OCI-LY7 (cell line): ENCODE results near the gene ADCYAP1. TPM values are rescaled to one million over a fixed set of nuclear protein-coding genes. Genes with fewer than 3 reads are reported as not detected.

ENCODE experiments used
- BruUV-seq: library from RNA; stranded (reverse); fragments of 400-500 nt; replicated peaks from 2 replicates; lab custom pipeline; 2021; lab: Mats Ljungman, UMichigan
- CTCF ChIA-PET: fragments of 300-600 bp; sonication (Branson Sonifier 250); formaldehyde crosslinking; loops from one replicate; lab custom pipeline; 2022; ENCODE audit warnings: antibody characterized with exemption; ENCODE audit not compliant: unreplicated experiment; lab: Charles Lee
- POLR2A ChIA-PET: fragments of 300-600 bp; sonication (Branson Sonifier 250); formaldehyde crosslinking; loops from one replicate; lab custom pipeline; 2022; ENCODE audit warnings: antibody characterized with exemption; lab: Charles Lee
- DNase-seq: peaks from one replicate; pipeline ENCODE4 v3.0.0-alpha.2; 2015; ENCODE audit warnings: low spot score
- H2AFZ ChIP-seq: fragments of 200-600 bp; sonication (generic), shearing (Covaris generic); 2 replicates; pipeline ENCODE4 v1.6.1; 2014; ENCODE audit warnings: mild to moderate bottlenecking, antibody characterized with exemption, low read length, moderate library complexity
- H3K27ac ChIP-seq: fragments of 200-600 bp; sonication (generic); 2 replicates; pipeline ENCODE4 v1.5.1; 2014; ENCODE audit warnings: mixed run types, low read depth, mild to moderate bottlenecking, moderate library complexity, low read length, inconsistent platforms; ENCODE audit not compliant: poor library complexity, severe bottlenecking
- H3K36me3 ChIP-seq: fragments of 200-600 bp; sonication (generic); 2 replicates; pipeline ENCODE4 v1.6.1; 2014; ENCODE audit warnings: mild to moderate bottlenecking, antibody characterized with exemption, low read length, moderate library complexity, mixed read lengths; ENCODE audit not compliant: insufficient read depth
- H3K4me1 ChIP-seq: fragments of 200-600 bp; sonication (generic); 2 replicates; pipeline ENCODE4 v1.5.1; 2014; ENCODE audit warnings: mild to moderate bottlenecking, low read length; ENCODE audit not compliant: insufficient read depth, poor library complexity, severe bottlenecking
- H3K4me2 ChIP-seq: fragments of 200-600 bp; sonication (generic); 2 replicates; pipeline ENCODE4 v1.6.1; 2014; ENCODE audit warnings: mild to moderate bottlenecking, low read length
- H3K4me3 ChIP-seq: fragments of 200-600 bp; sonication (generic); 2 replicates; pipeline ENCODE4 v1.5.1; 2014; ENCODE audit warnings: mild to moderate bottlenecking, low read depth, low read length; ENCODE audit not compliant: poor library complexity, severe bottlenecking
- H3K79me2 ChIP-seq: fragments of 200-600 bp; sonication (generic); 2 replicates; pipeline ENCODE4 v1.6.1; 2016; ENCODE audit warnings: low read depth, mild to moderate bottlenecking, low read length, moderate library complexity, mixed read lengths; ENCODE audit not compliant: insufficient read depth
- H3K9me2 ChIP-seq: fragments of 200-600 bp; sonication (generic); 2 replicates; pipeline ENCODE4 v1.6.1; 2016; ENCODE audit warnings: mild to moderate bottlenecking, low read length, mixed read lengths; ENCODE audit not compliant: insufficient read depth
- H3K9me3 ChIP-seq: fragments of 200-600 bp; sonication (generic); 2 replicates; pipeline ENCODE4 v1.6.1; 2014; ENCODE audit warnings: mild to moderate bottlenecking, mixed run types, low read length, mixed read lengths
- H4K20me1 ChIP-seq: fragments of 200-600 bp; sonication (generic); 2 replicates; pipeline ENCODE4 v1.6.1; 2014; ENCODE audit warnings: mild to moderate bottlenecking, antibody characterized with exemption, low read length, moderate library complexity, mixed read lengths; ENCODE audit not compliant: insufficient read depth
- EZH2phosphoT487 ChIP-seq: fragments of 200-600 bp; sonication (generic); IDR thresholded peaks from 2 replicates; pipeline ENCODE4 v1.6.1; 2018; ENCODE audit warnings: low read depth, borderline replicate concordance, mild to moderate bottlenecking, mixed run types, antibody characterized with exemption, low read length, moderate library complexity, mixed read lengths
- intact Hi-C: fragments of 100-400 bp; cut with micrococcal nuclease; formaldehyde crosslinking; loops from one replicate; pipeline ENCODE4 v1.10.0; 2022; ENCODE audit not compliant: unreplicated experiment
- total RNA-seq, 2 experiments: library from RNA; depleted of rRNA in 1 of 2; stranded (reverse); fragments of >200 nt in 1 of 2; shearing (Covaris generic) in 1 of 2; gene quantifications; 2 replicates each; pipeline ENCODE4 v1.2.3, GENCODE V29; 2014 to 2022
- TF ChIP-seq, protein P1 (sequence below): fragments of 200-600 bp; sonication (generic); conservative IDR thresholded peaks from 2 replicates; pipeline ENCODE4 v1.5.1; 2014; ENCODE audit warnings: mild to moderate bottlenecking, antibody characterized with exemption, low read length, moderate library complexity, mixed read lengths

ADCYAP1 gene
- total RNA-seq, 2 experiments from 2014 or later = not detected

GRCh38 chr18:933082-933481 is 28.4 kb downstream of the ADCYAP1 start:
- TF ChIP-seq, protein P1, sequence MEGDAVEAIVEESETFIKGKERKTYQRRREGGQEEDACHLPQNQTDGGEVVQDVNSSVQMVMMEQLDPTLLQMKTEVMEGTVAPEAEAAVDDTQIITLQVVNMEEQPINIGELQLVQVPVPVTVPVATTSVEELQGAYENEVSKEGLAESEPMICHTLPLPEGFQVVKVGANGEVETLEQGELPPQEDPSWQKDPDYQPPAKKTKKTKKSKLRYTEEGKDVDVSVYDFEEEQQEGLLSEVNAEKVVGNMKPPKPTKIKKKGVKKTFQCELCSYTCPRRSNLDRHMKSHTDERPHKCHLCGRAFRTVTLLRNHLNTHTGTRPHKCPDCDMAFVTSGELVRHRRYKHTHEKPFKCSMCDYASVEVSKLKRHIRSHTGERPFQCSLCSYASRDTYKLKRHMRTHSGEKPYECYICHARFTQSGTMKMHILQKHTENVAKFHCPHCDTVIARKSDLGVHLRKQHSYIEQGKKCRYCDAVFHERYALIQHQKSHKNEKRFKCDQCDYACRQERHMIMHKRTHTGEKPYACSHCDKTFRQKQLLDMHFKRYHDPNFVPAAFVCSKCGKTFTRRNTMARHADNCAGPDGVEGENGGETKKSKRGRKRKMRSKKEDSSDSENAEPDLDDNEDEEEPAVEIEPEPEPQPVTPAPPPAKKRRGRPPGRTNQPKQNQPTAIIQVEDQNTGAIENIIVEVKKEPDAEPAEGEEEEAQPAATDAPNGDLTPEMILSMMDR = no peak
- TF ChIP-seq EZH2phosphoT487 = no peak
- Histone ChIP-seq H4K20me1 (no peaks in the 10 kb centered on the region), H3K9me2 (no peaks in the 10 kb centered on the region), H3K4me1 (no peaks in the 10 kb centered on the region), H3K9me3 (no peaks in the 10 kb centered on the region), H3K27ac (no peak overlapping the region), H2AFZ (no peak overlapping the region), H3K79me2 (no peaks in the 10 kb centered on the region), H3K4me2 (no peak overlapping the region), H3K36me3 (no peaks in the 10 kb centered on the region), H3K4me3 (no peak overlapping the region)
- intact Hi-C loops = no loop called here
- no TSS peak for BruUV-seq
- no peak for DNase-seq
- CTCF ChIA-PET = no interaction called here
- POLR2A ChIA-PET = no interaction called here

DNA sequence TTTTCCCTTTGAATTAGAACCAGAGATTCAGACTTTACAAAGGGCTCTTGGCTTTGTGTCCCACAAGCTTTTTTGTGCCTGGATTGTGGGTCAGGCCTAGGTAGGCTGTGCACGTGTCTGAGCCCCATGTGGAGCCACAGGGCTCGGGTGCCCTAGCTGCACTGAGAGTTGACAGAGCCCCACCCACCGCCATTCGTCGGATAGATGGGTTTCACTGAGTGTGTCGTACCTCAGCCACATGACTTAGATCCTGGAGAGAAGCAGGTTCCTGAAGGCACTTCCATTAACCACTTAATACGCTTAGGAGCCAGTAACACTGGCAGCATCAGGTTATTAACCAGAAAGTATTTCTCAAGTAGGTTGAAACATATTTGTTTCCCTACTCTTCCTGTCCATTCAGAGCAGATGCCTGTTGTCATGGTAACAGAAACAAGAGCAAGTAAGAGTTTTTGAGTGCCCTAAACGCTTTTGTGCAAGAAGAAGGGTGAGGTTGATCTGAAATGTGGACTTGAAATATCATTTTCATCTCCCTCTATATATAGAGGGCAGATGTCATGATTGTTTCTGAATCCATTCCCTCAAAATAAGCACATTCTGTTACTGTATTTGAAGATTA is 30.0 kb downstream of the ADCYAP1 start:
- H3K4me3 ChIP-seq = no peak overlapping the region
- H3K9me2 ChIP-seq = no peaks in the 10 kb centered on the region
- no peak for DNase-seq
- H3K9me3 ChIP-seq = no peaks in the 10 kb centered on the region
- TF ChIP-seq, protein P1 = no peak
- TF ChIP-seq EZH2phosphoT487 = no peak
- ChIA-PET CTCF (no interaction called here), POLR2A (no interaction called here)
- H4K20me1 ChIP-seq = no peaks in the 10 kb centered on the region
- intact Hi-C loops = no loop called here
- H3K79me2 ChIP-seq = no peaks in the 10 kb centered on the region
- H3K4me2 ChIP-seq = no peak overlapping the region
- H2AFZ ChIP-seq = no peak overlapping the region
- H3K4me1 ChIP-seq = no peaks in the 10 kb centered on the region
- no peaks in the 10 kb centered on the region for H3K36me3 ChIP-seq
- H3K27ac ChIP-seq = no peak overlapping the region
- BruUV-seq = no TSS peak

DNA sequence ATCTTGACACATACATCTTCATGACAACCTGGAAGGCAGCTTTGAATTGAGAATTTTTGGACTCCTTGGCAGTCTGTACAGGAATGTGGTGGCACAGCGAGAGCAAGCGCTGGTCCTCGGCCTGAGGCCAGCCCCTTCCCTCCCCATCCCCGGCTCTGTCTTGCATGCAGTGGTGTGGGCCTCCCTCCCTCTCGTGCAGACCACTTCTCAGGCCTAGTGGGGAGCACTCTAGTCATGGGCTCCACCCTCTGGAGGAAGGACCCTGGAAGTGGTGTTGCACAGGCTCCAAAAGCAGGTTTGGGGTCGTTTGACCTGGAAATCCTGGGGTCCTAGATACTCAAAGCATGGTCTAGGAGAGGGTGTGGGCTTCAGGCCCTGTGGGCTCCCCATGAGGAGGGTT is 32.3 kb downstream of the ADCYAP1 start:
- Histone ChIP-seq H3K9me2 (no peaks in the 10 kb centered on the region), H3K4me2 (no peak overlapping the region), H3K36me3 (no peaks in the 10 kb centered on the region), H2AFZ (no peak overlapping the region), H3K9me3 (no peaks in the 10 kb centered on the region), H3K79me2 (no peaks in the 10 kb centered on the region), H3K4me3 (no peak overlapping the region), H4K20me1 (no peaks in the 10 kb centered on the region), H3K4me1 (no peaks in the 10 kb centered on the region), H3K27ac (no peak overlapping the region)
- no TSS peak for BruUV-seq
- CTCF ChIA-PET = no interaction called here
- TF ChIP-seq EZH2phosphoT487 = no peak
- TF ChIP-seq, protein P1 = no peak
- intact Hi-C loops = no loop called here
- DNase-seq = no peak
- POLR2A ChIA-PET = no interaction called here
